ENCODE data around the gene STK32C. TPM values are rescaled to one million over a fixed set of nuclear protein-coding genes. Genes with fewer than 3 reads are reported as not detected.

The STK32C gene
- polyA plus RNA-seq, 1 donor from 2014 or later = 23.2 TPM

DNA sequence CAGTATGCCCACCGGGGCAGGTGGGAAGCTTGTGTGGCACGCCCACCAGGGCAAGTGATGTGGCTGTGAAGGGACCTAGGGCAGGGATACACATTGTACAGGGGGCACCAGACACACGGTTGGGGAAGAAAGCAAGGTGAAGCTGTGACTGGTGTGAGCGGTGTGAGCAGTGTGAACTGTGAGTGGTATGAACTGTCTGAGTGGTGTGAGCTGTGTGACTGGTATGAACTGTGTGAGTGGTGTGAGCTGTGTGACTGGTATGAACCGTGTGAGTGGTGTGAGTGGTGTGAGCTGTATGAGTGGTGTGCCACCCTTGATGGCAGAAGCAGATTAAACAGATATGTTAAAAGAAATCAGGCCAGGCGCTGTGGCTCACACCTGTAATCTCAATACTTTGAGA, 72.9 kb downstream of the STK32C start:
- H3K9ac ChIP-seq (ENCODE audit: low read length) = no peak overlapping the region
- H3K79me2 ChIP-seq (replicated peaks; ENCODE audit: insufficient read depth, low read length) = no peaks in the 10 kb centered on the region
- no peak overlapping the region for H2AFZ ChIP-seq (ENCODE audit: low read depth, low read length)
- no peaks in the 10 kb centered on the region for H3K9me2 ChIP-seq (ENCODE audit: insufficient read depth, low read length)
- no peaks in the 10 kb centered on the region for H3K9me3 ChIP-seq (ENCODE audit: low read length)
- H3K4me3 ChIP-seq (ENCODE audit: low read length) = no peak overlapping the region
- H3K27ac ChIP-seq (ENCODE audit: low read length) = no peak overlapping the region
- no peak overlapping the region for H3K4me2 ChIP-seq (ENCODE audit: low read length)
- no peaks in the 10 kb centered on the region for H3K27me3 ChIP-seq (ENCODE audit: insufficient read depth, low read depth, low read length)
- H3F3A ChIP-seq (ENCODE audit: insufficient read depth, low read length, poor library complexity, severe bottlenecking) = no peaks in the 10 kb centered on the region
- H3K36me3 ChIP-seq (ENCODE audit: insufficient read depth, low read length) = no peaks in the 10 kb centered on the region
- no peaks in the 10 kb centered on the region for H4K20me1 ChIP-seq (ENCODE audit: insufficient read depth)
- TF ChIP-seq, protein P1, sequence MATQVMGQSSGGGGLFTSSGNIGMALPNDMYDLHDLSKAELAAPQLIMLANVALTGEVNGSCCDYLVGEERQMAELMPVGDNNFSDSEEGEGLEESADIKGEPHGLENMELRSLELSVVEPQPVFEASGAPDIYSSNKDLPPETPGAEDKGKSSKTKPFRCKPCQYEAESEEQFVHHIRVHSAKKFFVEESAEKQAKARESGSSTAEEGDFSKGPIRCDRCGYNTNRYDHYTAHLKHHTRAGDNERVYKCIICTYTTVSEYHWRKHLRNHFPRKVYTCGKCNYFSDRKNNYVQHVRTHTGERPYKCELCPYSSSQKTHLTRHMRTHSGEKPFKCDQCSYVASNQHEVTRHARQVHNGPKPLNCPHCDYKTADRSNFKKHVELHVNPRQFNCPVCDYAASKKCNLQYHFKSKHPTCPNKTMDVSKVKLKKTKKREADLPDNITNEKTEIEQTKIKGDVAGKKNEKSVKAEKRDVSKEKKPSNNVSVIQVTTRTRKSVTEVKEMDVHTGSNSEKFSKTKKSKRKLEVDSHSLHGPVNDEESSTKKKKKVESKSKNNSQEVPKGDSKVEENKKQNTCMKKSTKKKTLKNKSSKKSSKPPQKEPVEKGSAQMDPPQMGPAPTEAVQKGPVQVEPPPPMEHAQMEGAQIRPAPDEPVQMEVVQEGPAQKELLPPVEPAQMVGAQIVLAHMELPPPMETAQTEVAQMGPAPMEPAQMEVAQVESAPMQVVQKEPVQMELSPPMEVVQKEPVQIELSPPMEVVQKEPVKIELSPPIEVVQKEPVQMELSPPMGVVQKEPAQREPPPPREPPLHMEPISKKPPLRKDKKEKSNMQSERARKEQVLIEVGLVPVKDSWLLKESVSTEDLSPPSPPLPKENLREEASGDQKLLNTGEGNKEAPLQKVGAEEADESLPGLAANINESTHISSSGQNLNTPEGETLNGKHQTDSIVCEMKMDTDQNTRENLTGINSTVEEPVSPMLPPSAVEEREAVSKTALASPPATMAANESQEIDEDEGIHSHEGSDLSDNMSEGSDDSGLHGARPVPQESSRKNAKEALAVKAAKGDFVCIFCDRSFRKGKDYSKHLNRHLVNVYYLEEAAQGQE (IDR thresholded peaks at IDR 0.05; ENCODE audit: borderline replicate concordance) = no peak
- TF ChIP-seq, protein P2, sequence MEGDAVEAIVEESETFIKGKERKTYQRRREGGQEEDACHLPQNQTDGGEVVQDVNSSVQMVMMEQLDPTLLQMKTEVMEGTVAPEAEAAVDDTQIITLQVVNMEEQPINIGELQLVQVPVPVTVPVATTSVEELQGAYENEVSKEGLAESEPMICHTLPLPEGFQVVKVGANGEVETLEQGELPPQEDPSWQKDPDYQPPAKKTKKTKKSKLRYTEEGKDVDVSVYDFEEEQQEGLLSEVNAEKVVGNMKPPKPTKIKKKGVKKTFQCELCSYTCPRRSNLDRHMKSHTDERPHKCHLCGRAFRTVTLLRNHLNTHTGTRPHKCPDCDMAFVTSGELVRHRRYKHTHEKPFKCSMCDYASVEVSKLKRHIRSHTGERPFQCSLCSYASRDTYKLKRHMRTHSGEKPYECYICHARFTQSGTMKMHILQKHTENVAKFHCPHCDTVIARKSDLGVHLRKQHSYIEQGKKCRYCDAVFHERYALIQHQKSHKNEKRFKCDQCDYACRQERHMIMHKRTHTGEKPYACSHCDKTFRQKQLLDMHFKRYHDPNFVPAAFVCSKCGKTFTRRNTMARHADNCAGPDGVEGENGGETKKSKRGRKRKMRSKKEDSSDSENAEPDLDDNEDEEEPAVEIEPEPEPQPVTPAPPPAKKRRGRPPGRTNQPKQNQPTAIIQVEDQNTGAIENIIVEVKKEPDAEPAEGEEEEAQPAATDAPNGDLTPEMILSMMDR (IDR thresholded peaks at IDR 0.05; ENCODE audit: poor library complexity, severe bottlenecking) = no peak
- TF ChIP-seq POLR2AphosphoS5 (IDR thresholded peaks at IDR 0.05) = no peak
- TF ChIP-seq RAD21 (conservative IDR thresholded peaks at IDR 0.05) = no peak
- no peak for TF ChIP-seq EZH2 (IDR thresholded peaks at IDR 0.05; ENCODE audit: borderline replicate concordance, insufficient read depth, low read length, poor library complexity, severe bottlenecking)
- no peak for TF ChIP-seq TAF1 (IDR thresholded peaks at IDR 0.05; ENCODE audit: low read depth)
- no peak for TF ChIP-seq MXI1 (conservative IDR thresholded peaks at IDR 0.05; ENCODE audit: poor library complexity, severe bottlenecking)
- TF ChIP-seq SMC3 (conservative IDR thresholded peaks at IDR 0.05; ENCODE audit: poor library complexity) = no peak
- TF ChIP-seq EP300 (conservative IDR thresholded peaks at IDR 0.05; ENCODE audit: poor library complexity, severe bottlenecking) = no peak

DNA sequence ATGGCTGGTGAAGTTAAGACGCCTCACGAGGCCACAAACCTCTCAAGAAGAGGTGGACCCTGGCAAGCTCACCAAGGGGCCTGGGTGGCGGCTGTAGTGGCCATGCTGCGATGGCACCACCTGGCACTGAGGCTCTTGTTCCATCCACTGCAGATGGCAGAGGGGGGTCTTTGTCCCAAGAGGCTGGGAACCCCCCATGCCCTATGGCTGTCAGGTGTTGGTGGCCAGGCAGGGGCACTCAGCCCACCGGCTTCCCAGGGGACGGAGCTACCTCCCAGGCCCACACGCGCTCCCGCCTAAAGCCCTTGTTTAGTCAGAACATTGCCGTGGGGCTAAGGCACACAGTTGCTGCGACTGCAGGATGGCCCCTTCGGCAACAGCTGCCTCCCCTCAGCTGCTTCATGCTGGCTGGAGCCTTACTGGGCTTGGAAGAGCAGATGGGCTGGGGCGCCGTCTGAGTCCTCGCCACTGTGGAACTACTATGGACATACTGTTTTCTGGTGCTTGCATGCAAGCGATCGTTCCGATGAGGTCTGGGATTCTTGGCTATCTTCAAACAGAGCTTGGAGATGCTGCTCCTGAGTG, 74.2 kb downstream of the STK32C start:
- H3K4me3 ChIP-seq (ENCODE audit: low read length) = no peak overlapping the region
- no peak overlapping the region for H3K4me2 ChIP-seq (ENCODE audit: low read length)
- H3K36me3 ChIP-seq (ENCODE audit: insufficient read depth, low read length) = no peaks in the 10 kb centered on the region
- no peaks in the 10 kb centered on the region for H3K27me3 ChIP-seq (ENCODE audit: insufficient read depth, low read depth, low read length)
- no peaks in the 10 kb centered on the region for H3F3A ChIP-seq (ENCODE audit: insufficient read depth, low read length, poor library complexity, severe bottlenecking)
- no peak overlapping the region for H2AFZ ChIP-seq (ENCODE audit: low read depth, low read length)
- TF ChIP-seq SMC3 (conservative IDR thresholded peaks at IDR 0.05; ENCODE audit: poor library complexity) = no peak
- TF ChIP-seq EZH2 (IDR thresholded peaks at IDR 0.05; ENCODE audit: borderline replicate concordance, insufficient read depth, low read length, poor library complexity, severe bottlenecking) = no peak
- TF ChIP-seq MXI1 (conservative IDR thresholded peaks at IDR 0.05; ENCODE audit: poor library complexity, severe bottlenecking) = no peak
- no peak for TF ChIP-seq RAD21 (conservative IDR thresholded peaks at IDR 0.05)
- TF ChIP-seq POLR2AphosphoS5 (IDR thresholded peaks at IDR 0.05) = no peak
- TF ChIP-seq, protein P2 (IDR thresholded peaks at IDR 0.05; ENCODE audit: poor library complexity, severe bottlenecking) = no peak
- TF ChIP-seq, protein P1 (IDR thresholded peaks at IDR 0.05; ENCODE audit: borderline replicate concordance) = no peak
- no peak for TF ChIP-seq TAF1 (IDR thresholded peaks at IDR 0.05; ENCODE audit: low read depth)
- TF ChIP-seq EP300 (conservative IDR thresholded peaks at IDR 0.05; ENCODE audit: poor library complexity, severe bottlenecking) = no peak
- no peaks in the 10 kb centered on the region for H4K20me1 ChIP-seq (ENCODE audit: insufficient read depth)
- H3K79me2 ChIP-seq (replicated peaks; ENCODE audit: insufficient read depth, low read length) = no peaks in the 10 kb centered on the region
- no peak overlapping the region for H3K9ac ChIP-seq (ENCODE audit: low read length)
- H3K9me2 ChIP-seq (ENCODE audit: insufficient read depth, low read length) = no peaks in the 10 kb centered on the region
- H3K27ac ChIP-seq (ENCODE audit: low read length) = no peak overlapping the region
- H3K9me3 ChIP-seq (ENCODE audit: low read length) = no peaks in the 10 kb centered on the region

All from neural cell (in vitro differentiated cells).